Body of pancreas (tissue), 4 donors: Measurements from ENCODE around the gene CSMD2. TPM values are rescaled to one million over a fixed set of nuclear protein-coding genes. Genes with fewer than 3 reads are reported as not detected.

Source experiments
- ATAC-seq: fragments of 150-250 bp; one replicate; pipeline ENCODE4 v1.9.1; 2016
- DNase-seq, 4 donors: peaks; one replicate each; pipeline ENCODE4 v3.0.0-alpha.2; 2019
- H3K27ac ChIP-seq, 4 donors: fragments of 200-600 bp; sonication (generic); 1 replicate in 3 of 4; 2 replicates in 1 of 4; pipeline versions ENCODE4 v1.5.1 to v1.6.1; 2016 to 2019; ENCODE audit warnings: mild to moderate bottlenecking in 1 of 4, mixed read lengths in 1 of 4, moderate library complexity in 1 of 4
- H3K27me3 ChIP-seq, 2 donors: fragments of 200-600 bp; sonication (generic); one replicate each; pipeline ENCODE4 v1.6.0; 2016; ENCODE audit warnings: mild to moderate bottlenecking in 1 of 2
- H3K36me3 ChIP-seq, 2 donors: fragments of 200-600 bp; sonication (generic); replicated peaks in 1 of 2; 2 replicates each; pipeline ENCODE4 v1.5.1; 2016; ENCODE audit warnings: low read depth in 2 of 2; ENCODE audit not compliant: insufficient read depth in 1 of 2
- H3K4me1 ChIP-seq: fragments of 200-600 bp; sonication (generic); one replicate; pipeline ENCODE4 v1.6.0; 2016
- H3K4me3 ChIP-seq, 2 donors: fragments of 200-600 bp; sonication (generic); 1 replicate in 1 of 2; 2 replicates in 1 of 2; pipeline ENCODE4 v1.5.1; 2016 to 2019
- H3K9me3 ChIP-seq, 3 donors: fragments of 200-600 bp; sonication (generic); 1 replicate in 2 of 3; 2 replicates in 1 of 3; pipeline ENCODE4 v1.5.1; 2016
- POLR2A ChIP-seq, 3 donors: fragments of 450-650 bp; IDR thresholded peaks; one replicate each; pipeline ENCODE4 v1.6.1; 2016; ENCODE audit warnings: antibody characterized with exemption in 3 of 3, mild to moderate bottlenecking in 2 of 3
- WGBS, 2 donors: methylation state at CpG; one replicate each; pipeline ENCODE4 v1.1.5; 2017; 5-methylcytosine and 5-hydroxymethylcytosine counted together
- intact Hi-C: fragments of 100-400 bp; cut with DNase I; formaldehyde crosslinking; loops from one replicate; pipeline ENCODE4 v1.15.1; 2023
- total RNA-seq, 2 donors: library from RNA; depleted of rRNA; stranded (reverse); fragments of >200 nt; gene quantifications; one replicate each; pipeline ENCODE4 v1.1.0, GENCODE V29; 2016
- TF ChIP-seq, protein P1 (sequence below), 7 experiments: fragments of 450-650 bp in 4 of 7; fragments of 200-600 bp in 3 of 7; sonication (generic) in 3 of 7; IDR thresholded peaks; one replicate each; pipeline ENCODE4 v1.5.1; 2016 to 2019; ENCODE audit warnings: antibody characterized with exemption in 7 of 7

Gene CSMD2
- total RNA-seq, 2 donors from 2014 or later, result 0.26 to 0.33 TPM

- TF ChIP-seq, protein P1, sequence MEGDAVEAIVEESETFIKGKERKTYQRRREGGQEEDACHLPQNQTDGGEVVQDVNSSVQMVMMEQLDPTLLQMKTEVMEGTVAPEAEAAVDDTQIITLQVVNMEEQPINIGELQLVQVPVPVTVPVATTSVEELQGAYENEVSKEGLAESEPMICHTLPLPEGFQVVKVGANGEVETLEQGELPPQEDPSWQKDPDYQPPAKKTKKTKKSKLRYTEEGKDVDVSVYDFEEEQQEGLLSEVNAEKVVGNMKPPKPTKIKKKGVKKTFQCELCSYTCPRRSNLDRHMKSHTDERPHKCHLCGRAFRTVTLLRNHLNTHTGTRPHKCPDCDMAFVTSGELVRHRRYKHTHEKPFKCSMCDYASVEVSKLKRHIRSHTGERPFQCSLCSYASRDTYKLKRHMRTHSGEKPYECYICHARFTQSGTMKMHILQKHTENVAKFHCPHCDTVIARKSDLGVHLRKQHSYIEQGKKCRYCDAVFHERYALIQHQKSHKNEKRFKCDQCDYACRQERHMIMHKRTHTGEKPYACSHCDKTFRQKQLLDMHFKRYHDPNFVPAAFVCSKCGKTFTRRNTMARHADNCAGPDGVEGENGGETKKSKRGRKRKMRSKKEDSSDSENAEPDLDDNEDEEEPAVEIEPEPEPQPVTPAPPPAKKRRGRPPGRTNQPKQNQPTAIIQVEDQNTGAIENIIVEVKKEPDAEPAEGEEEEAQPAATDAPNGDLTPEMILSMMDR (IDR thresholded peaks at IDR 0.05), result no peak
- no peak for TF ChIP-seq POLR2A (IDR thresholded peaks at IDR 0.05)
- H3K9me3 ChIP-seq, result no peaks in the 10 kb centered on the region
- H3K27ac ChIP-seq, result no peak overlapping the region
- no peak for DNase-seq
- H3K4me1 ChIP-seq, result no peaks in the 10 kb centered on the region
- ATAC-seq, result no peak
- H3K27me3 ChIP-seq, result no peaks in the 10 kb centered on the region
- intact Hi-C loops, result no loop called here
- no peaks in the 10 kb centered on the region for H3K36me3 ChIP-seq
- H3K4me3 ChIP-seq, result no peak overlapping the region
- WGBS, 2 donors, result 67 to 72% methylated on average over 7 of the region's 7 CpGs
Observed at GRCh38 chr1:33971913-33972312, 193.1 kb downstream of the CSMD2 start.

DNA sequence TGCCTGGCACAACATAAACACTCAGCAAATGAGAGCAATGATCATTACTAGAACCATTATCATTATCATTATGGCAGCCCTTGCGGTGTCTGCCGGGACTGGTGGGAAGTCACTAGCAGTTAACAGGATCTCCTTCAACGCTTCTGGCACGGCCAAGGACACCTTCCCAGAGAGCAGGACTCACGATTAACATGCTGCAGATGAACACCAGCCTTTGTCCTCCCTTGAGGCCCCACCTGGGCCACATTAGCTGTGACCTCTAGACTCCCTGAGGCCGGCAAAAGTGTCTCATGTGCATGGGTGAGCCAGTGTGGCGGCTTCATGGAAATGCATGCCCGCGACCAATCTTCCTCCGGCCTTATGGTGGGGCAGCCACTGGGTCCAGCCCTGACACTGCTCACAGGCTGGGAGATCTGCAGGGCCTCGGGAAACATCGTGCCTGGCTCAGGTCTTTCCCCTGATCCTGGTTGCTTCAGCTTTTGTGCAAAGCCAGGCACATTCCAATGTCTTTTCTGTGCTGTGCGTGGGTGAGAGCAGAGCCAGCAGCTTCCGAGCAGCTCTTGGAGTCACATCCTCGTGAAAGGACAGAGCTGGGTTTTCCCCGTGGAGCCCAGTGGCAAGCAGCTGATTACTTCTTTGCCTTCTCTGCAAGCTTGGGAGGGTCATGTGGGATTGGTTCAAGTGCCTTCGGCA, 193.9 kb downstream of the CSMD2 start:
- peak; percentile 47 for ATAC-seq
- no peak overlapping the region for H3K27ac ChIP-seq

DNA sequence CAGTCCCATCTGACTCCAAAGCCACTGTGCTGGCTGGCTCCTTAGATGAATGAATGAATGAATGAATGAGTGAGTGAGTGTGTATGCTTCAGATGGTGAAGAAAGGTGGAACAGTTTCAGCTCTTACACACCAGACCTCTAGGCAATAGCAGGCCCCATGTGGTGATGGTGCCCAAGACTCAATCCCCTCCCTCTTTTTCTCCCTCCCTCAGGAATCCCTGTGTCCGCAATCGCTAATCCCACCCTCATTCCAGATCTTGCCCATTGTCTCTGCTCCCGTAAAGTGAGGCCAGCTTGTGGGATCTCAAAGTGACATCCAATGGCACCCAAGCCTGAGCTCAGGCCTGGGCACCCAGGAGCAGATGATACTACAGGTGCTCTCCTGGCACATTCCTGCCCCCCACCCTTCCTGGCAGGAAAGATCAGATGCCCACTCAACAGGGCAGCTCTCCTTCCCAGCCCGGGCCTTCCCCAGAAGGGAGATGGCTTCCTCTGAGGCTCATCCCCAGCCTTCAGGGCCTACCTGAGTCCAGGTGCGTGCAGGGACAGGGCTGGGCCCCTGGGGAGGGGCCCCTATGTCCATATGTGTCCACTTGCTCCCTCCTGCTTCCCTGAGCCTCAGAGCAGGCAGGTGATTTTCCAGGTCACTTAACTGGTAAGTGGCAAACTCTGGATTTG, 194.7 kb downstream of the CSMD2 start:
- no peak for TF ChIP-seq POLR2A (IDR thresholded peaks at IDR 0.05)
- TF ChIP-seq, protein P1 (IDR thresholded peaks at IDR 0.05), result no peak
- Histone ChIP-seq H3K9me3 (no peaks in the 10 kb centered on the region), H3K4me1 (no peaks in the 10 kb centered on the region), H3K4me3 (no peak overlapping the region), H3K27me3 (no peaks in the 10 kb centered on the region), H3K27ac (no peak overlapping the region), H3K36me3 (no peaks in the 10 kb centered on the region)
- no peak for DNase-seq
- 80% methylated on average over 5 of the region's 5 CpGs for WGBS, 2 donors
- intact Hi-C loops, result no loop called here
- ATAC-seq, result no peak

More for the DNA sequence above, 193.9 kb downstream of the CSMD2 start:
- no peaks in the 10 kb centered on the region for H3K4me1 ChIP-seq
- H3K27me3 ChIP-seq, result no peaks in the 10 kb centered on the region
- intact Hi-C loops, result no loop called here
- 73 to 78% methylated on average over 8 to 17 of the region's 17 CpGs for WGBS, 2 donors
- TF ChIP-seq, protein P1 (IDR thresholded peaks at IDR 0.05), result no peak
- TF ChIP-seq POLR2A (IDR thresholded peaks at IDR 0.05), result no peak
- no peaks in the 10 kb centered on the region for H3K9me3 ChIP-seq
- no peak overlapping the region for H3K4me3 ChIP-seq
- no peaks in the 10 kb centered on the region for H3K36me3 ChIP-seq
- peak in 3 of 4 donors; percentile 10 to 46 (median 15) for DNase-seq

GRCh38 chr1:33966346-33967141, 198.5 kb downstream of the CSMD2 start:
- H3K9me3 ChIP-seq, result no peaks in the 10 kb centered on the region
- TF ChIP-seq, protein P1 (IDR thresholded peaks at IDR 0.05), result peak in 1 of 7 experiments; percentile 21
- TF ChIP-seq POLR2A (IDR thresholded peaks at IDR 0.05), result no peak
- intact Hi-C loops, result no loop called here
- 54 to 60% methylated on average over 12 of the region's 12 CpGs for WGBS, 2 donors
- no peak overlapping the region for H3K27ac ChIP-seq
- H3K27me3 ChIP-seq, result no peaks in the 10 kb centered on the region
- H3K4me3 ChIP-seq, result no peak overlapping the region
- peak; percentile 55 for ATAC-seq
- peak; percentile 27 to 72 (median 57) for DNase-seq
- no peaks in the 10 kb centered on the region for H3K4me1 ChIP-seq
- no peaks in the 10 kb centered on the region for H3K36me3 ChIP-seq
